Memory B cell (primary cell): Measurements from ENCODE around the gene PSMD2.

Experiments
- ATAC-seq: fragments of 150-1000 bp; cut with Tn5 transposase; 2 replicates; pipeline ENCODE4 v1.10.0; 2021; ENCODE audit warnings: low read depth, mild to moderate bottlenecking, moderate library complexity
- DNase-seq, 2 donors: peaks; one replicate each; pipeline ENCODE4 v3.0.0; 2022; ENCODE audit warnings: low spot score in 2 of 2
- H3K27ac Mint-ChIP-seq: one replicate; pipeline ENCODE4 v1.8.0; 2022; ENCODE audit warnings: mild to moderate bottlenecking, moderate library complexity, mixed read lengths
- H3K27me3 Mint-ChIP-seq: one replicate; pipeline ENCODE4 v1.8.0; 2022; ENCODE audit warnings: mixed read lengths
- H3K36me3 Mint-ChIP-seq: one replicate; pipeline ENCODE4 v1.8.0; 2022; ENCODE audit warnings: mild to moderate bottlenecking, mixed read lengths
- H3K4me1 Mint-ChIP-seq: one replicate; pipeline ENCODE4 v1.8.0; 2022; ENCODE audit warnings: mixed read lengths
- H3K4me3 Mint-ChIP-seq: one replicate; pipeline ENCODE4 v1.8.0; 2022; ENCODE audit warnings: mild to moderate bottlenecking, moderate library complexity, mixed read lengths
- H3K9me3 Mint-ChIP-seq: one replicate; pipeline ENCODE4 v1.8.0; 2022; ENCODE audit warnings: mixed read lengths

The PSMD2 gene

GRCh38 chr3:184358124-184358767, 59.2 kb downstream of the PSMD2 start:
- H3K36me3 Mint-ChIP-seq = no peaks in the 10 kb centered on the region
- H3K27ac Mint-ChIP-seq = no peak overlapping the region
- ATAC-seq (no peak), DNase-seq (no peak)
- no peak overlapping the region for H3K4me3 Mint-ChIP-seq
- H3K4me1 Mint-ChIP-seq = peaks cover 14% of the 10 kb centered on the region
- no peaks in the 10 kb centered on the region for H3K27me3 Mint-ChIP-seq
- H3K9me3 Mint-ChIP-seq = no peaks in the 10 kb centered on the region
